GM06990 (cell line): ENCODE measurements around the gene VSTM2L.
"Not testable (repeated sequence)": the region's sequence is repeated elsewhere in the genome, so short reads cannot be mapped to it uniquely, and the experiment has no call there.

Source experiments
- DNase-seq: peaks from one replicate; pipeline ENCODE4 v3.0.0-alpha.2; 2011; ENCODE audit not compliant: insufficient read length; ENCODE audit errors: extremely low read depth
- H3K27me3 ChIP-seq: replicated peaks from 2 replicates; pipeline ENCODE4 v1.6.0; 2011; ENCODE audit warnings: low read length; ENCODE audit not compliant: control insufficient read depth, insufficient read depth
- H3K36me3 ChIP-seq: 2 replicates; pipeline ENCODE4 v1.5.1; 2011; ENCODE audit warnings: low read length; ENCODE audit not compliant: control insufficient read depth, insufficient read depth
- H3K4me3 ChIP-seq: replicated peaks from 2 replicates; pipeline ENCODE4 v1.5.1; 2011; ENCODE audit warnings: low read depth, mild to moderate bottlenecking, control low read depth, low read length
- CTCF ChIP-seq: IDR thresholded peaks from 2 replicates; pipeline ENCODE4 v1.5.1; 2011; ENCODE audit warnings: low read length, control low read depth, mild to moderate bottlenecking, inconsistent platforms; ENCODE audit not compliant: insufficient read depth, poor library complexity, severe bottlenecking

Gene VSTM2L

GRCh38 chr20:37902504-37903313 is at the start of gene VSTM2L:
TSS of gene VSTM2L (plus strand) at chr20:37903127. CDS start at chr20:37903351, 224 bp downstream.
- DNase-seq: peak; percentile 36
- Histone ChIP-seq H3K27me3 (no peaks in the 10 kb centered on the region; the same call in 1 of the 2 replicates), H3K4me3 (peak within 1 kb of the TSS; percentile 48), H3K36me3 (no peaks in the 10 kb centered on the region)
- no peak for TF ChIP-seq CTCF

GRCh38 chr20:37853823-37854375 is 49.0 kb upstream of the VSTM2L start:
- no peak overlapping the region for H3K4me3 ChIP-seq
- H3K27me3 ChIP-seq: no peaks in the 10 kb centered on the region
- DNase-seq: peak; percentile 43
- peaks cover 2% of the 10 kb centered on the region; the same call in 1 of the 2 replicates for H3K36me3 ChIP-seq
- TF ChIP-seq CTCF: no peak

- not testable (repeated sequence) for H3K36me3 ChIP-seq
Measured at GRCh38 chr20:37856034-37856433, 46.9 kb upstream of the VSTM2L start.

GRCh38 chr20:37856932-37857660 is 45.8 kb upstream of the VSTM2L start:
- no peaks in the 10 kb centered on the region for H3K27me3 ChIP-seq
- H3K4me3 ChIP-seq: no peak overlapping the region
- no peak for TF ChIP-seq CTCF
- peaks cover 7% of the 10 kb centered on the region for H3K36me3 ChIP-seq
- DNase-seq: no peak

More at GRCh38 chr20:37856034-37856433, 46.9 kb upstream of the VSTM2L start:
- not testable (repeated sequence) for H3K27me3 ChIP-seq, DNase-seq, H3K4me3 ChIP-seq

GRCh38 chr20:37859406-37860171 is 43.3 kb upstream of the VSTM2L start:
- TF ChIP-seq CTCF: no peak
- no peak for DNase-seq
- Histone ChIP-seq H3K4me3 (no peak overlapping the region), H3K27me3 (no peaks in the 10 kb centered on the region), H3K36me3 (peaks cover 10% of the 10 kb centered on the region)
